COLO829 (cell line): ENCODE data around the gene WDR93.
A peak's percentile ranks its signal among the peaks of the same experiment; 100 is the strongest.
"Not testable (repeated sequence)": the region's sequence is repeated elsewhere in the genome, so short reads cannot be mapped to it uniquely, and the experiment has no call there.

ENCODE experiments used
- DNase-seq: peaks from one replicate; pipeline ENCODE4 v3.0.0; 2012; ENCODE audit warnings: low spot score

WDR93 gene

DNA sequence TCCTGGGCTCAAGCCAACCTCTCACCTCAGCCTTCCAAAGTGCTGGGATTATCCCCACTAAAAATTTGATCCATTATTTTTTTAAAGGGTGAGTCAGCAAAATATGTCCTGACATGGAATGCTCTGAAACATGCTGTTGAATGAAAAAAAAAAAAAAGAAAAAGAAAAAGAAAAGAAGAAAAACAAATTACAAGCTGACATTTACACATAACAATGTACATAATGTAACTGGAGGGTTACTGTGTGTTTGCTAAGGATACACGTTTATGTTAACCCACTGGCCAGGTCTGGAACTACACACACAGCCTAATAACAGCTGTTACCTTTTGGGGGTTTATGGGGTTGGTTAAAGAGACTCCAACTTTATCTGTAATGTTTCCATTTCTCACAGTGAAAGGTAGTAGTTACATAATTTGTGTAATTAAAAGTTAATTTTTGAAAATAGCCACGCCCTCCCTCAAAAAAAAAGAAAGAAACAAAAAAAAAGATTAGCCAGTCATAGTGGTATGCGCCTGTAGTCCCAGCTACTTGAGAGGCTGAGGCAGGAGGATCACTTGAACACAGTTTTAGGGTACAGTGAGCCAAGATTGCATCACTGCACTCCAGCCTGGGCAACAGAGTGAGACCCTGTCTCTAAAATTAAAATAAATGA, 82.4 kb downstream of the WDR93 start:
- no peak for DNase-seq

DNA sequence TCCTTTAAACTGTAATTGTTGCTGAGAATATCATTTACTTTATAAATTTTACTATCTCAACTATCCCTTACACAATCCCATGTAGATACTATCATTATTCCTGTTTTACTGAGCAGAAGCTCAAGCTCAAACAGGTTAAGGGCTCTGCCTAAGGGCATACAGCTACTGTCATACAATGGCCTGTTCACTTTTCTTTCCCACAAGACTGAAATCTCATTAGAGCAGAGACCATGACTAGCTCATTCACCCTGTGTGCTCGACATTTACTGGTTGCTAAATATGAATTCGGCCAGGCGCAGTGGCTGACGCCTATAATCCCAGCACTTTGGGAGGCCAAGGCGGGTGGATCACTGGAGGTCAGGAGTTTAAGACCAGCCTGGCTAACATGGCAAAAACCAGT, 83.9 kb downstream of the WDR93 start:
- peak; percentile 68 for DNase-seq

- no peak for DNase-seq
Measured at GRCh38 chr15:89775815-89776214, 85.2 kb downstream of the WDR93 start.

GRCh38 chr15:89776274-89777072, 85.9 kb downstream of the WDR93 start, which contains the start of gene MESP2:
MESP2 (plus strand) TSS chr15:89776332; CDS start chr15:89776358, 26 bp downstream.
- DNase-seq: peak; percentile 40

DNA sequence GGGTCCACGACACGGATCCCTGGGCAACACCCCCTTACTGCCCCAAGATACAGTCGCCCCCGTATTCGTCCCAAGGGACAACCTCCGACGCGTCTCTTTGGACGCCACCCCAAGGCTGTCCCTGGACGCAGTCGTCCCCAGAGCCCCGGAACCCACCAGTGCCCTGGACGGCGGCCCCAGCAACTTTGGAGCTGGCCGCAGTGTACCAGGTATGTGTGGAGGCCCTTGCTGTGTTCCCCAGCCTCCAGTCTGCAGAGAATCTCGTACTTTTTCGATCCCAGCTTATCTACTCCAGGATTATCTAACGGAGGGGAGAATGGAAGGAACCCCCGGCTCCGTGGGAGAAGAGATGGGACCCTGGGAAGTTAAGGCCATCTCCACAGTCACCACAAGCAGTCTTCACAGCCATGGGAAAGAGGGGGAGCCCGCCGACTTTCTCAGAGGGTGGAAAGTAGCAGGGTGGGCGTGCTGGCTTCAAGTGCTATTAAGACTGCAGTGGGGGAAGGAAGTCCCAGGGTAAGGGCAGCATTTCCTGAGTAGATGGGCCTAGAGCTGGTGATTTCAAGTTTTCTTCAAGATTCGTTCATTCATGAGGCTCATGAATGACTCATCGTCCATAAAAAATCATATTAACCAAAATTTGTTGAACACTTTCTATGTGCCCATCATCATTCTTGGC, 86.6 kb downstream of the WDR93 start:
- no peak for DNase-seq

DNA sequence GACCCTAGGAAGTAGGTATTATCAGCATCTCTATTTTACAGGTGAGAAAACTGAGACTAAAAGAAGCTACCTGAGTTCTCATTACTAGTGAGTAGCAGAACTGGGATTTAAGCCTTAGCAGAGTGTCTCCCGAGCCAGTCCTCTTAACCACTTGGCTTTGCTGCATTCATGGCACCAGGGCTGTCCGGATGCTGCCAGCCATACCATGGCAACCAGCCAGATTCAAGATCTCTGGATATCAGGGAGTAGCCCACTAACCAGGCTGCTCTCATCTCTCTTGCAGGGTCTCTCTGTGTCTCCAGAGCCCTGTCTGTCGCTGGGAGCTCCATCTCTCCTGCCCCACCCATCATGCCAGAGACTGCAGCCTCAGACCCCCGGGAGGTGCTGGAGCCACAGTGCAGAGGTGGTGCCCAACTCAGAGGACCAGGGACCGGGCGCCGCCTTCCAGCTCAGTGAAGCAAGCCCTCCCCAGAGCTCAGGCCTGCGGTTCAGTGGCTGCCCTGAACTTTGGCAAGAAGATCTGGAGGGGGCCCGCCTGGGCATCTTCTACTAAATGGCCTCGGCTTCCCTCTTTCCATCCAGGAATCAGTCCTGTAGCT, 87.3 kb downstream of the WDR93 start:
- no peak for DNase-seq

DNA sequence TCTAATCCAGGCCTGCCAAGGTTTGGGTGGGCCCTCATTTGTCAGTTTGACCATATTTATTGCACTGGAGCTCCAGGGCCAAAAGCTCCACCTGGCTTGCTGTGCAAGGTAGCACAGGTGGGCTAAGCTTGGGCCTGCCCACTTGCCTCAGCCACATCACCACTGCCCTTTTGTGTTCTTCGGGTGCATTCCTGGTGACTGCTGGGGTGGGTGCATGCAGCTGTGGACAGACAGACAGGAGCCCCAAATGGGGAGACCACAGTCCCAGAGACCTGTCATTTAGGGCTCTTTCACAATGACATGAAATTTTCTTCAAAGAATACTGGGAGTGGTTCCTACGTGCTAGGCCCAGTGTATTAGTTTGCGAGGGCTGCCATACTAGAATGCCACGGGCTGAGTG, 88.2 kb downstream of the WDR93 start:
- no peak for DNase-seq

DNA sequence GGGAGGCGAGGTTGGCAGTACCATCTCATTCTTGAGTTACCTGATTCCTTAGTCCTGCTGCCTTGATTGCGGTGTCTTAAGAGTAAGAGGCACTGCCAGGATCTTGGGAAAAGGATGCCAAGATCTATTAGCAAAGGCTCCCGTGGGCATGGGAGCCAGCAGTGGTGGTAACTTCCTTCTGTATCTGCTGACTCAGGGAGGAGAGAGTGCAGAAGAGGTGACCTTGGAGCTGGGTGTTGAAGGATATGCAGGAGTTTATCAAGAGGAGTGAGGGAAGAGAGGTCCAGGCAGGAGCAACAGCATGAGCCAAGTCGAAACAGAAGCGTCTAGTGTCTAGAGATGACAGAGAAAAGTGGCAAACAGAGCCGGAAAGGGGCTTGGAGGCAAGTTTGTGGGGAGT, 90.0 kb downstream of the WDR93 start:
- DNase-seq: no peak

- no peak for DNase-seq
Measured at GRCh38 chr15:89781055-89781454, 90.4 kb downstream of the WDR93 start.

DNA sequence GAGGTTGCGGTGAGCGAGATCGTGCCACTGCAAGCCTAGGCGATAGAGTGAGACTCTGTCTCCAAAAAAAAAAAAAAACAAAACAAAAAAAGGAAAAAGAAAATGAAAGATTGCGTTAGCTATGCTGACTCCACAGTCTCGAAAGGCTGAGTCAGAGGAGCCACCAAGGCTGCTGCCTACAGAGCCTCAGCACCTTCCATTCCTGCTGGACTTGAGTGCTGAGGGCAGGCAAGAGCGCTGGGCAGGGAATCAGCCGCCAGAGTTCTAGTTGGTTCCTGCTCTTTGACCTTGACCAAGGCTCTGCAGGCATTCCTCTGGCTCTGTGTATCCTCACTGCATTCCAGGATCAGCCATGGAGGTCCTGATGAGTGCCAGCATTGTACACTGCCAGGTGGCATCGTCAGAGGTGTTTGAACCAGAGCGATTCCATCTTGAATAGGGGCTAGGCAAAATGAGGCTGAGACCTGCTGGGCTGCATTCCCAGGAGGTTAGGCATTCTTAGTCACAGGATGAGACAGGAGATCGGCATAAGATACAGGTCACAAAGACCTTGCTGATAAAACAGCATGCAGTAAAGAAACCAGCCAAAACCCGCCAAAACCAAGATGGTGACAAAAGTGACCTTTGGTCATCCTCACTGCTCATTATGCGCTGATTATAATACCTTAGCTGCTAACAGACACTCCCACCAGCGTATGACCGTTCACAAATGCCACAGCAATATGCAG, 91.4 kb downstream of the WDR93 start:
- no peak for DNase-seq

DNA sequence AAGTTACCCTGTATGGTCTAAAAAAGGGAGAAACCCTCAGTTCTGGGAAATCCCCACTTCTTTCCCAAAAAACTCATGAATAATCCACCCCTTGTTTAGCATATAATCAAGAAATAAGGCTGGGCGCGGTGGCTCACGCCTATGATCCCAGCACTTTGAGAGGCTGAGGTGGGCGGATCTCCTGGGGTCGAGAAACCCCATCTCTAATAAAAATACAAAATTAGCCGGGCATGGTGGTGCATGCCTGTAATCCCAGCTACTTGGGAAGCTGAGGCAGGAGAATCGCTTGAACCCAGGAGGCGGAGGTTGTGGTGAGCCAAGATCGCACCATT, 92.0 kb downstream of the WDR93 start:
- not testable (repeated sequence) for DNase-seq

DNA sequence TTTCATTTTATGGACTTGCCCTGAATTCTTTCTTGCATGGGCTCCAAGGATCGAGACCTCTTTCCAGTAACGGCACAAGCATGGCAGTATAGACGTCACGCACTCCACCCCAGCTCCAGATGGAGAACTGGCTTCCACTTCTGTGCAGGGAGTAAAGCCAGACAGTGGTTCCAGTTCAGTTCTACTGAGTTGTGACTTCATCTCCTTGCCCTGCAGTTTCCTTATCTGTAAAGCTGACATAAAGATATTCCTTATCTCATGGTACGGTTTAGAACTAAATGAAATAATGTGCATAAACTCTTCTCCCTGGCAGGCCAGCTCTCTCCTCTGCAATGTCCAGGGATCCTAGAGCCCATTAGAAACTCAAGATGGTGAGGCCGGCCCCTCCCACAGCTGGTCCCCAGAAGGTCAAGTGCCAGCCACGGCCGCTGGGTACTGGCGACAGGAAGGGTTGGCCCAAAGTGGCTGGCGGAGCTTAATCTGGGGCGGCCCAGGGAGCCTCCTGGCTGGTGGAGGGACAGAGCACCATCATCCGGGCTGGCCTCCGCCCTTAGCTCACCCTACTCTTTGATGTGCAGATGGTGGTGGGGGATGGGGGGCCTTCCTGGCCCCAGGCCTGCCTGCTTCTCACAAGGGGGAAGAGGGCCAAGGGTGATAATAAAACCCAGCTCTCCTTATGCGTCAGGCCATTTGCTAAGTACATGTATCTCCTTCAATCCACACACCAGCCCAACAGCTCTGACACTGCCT, 92.7 kb downstream of the WDR93 start:
- DNase-seq: no peak

GRCh38 chr15:89783861-89784685, 93.5 kb downstream of the WDR93 start:
- DNase-seq: no peak

DNA sequence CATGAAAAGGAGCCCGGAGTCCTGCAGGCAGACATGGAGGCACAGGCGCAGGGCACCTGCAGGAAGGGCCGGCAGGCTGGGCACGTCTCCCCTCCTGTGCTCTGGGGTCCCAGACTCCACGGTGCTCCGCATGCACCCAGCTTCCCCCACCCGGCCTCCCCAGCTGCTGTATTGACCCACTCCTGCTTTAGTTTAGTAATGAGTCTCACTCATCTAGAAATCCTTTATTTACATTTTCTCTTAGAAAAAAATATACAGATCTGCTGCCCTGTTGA, 94.0 kb downstream of the WDR93 start:
- no peak for DNase-seq

DNA sequence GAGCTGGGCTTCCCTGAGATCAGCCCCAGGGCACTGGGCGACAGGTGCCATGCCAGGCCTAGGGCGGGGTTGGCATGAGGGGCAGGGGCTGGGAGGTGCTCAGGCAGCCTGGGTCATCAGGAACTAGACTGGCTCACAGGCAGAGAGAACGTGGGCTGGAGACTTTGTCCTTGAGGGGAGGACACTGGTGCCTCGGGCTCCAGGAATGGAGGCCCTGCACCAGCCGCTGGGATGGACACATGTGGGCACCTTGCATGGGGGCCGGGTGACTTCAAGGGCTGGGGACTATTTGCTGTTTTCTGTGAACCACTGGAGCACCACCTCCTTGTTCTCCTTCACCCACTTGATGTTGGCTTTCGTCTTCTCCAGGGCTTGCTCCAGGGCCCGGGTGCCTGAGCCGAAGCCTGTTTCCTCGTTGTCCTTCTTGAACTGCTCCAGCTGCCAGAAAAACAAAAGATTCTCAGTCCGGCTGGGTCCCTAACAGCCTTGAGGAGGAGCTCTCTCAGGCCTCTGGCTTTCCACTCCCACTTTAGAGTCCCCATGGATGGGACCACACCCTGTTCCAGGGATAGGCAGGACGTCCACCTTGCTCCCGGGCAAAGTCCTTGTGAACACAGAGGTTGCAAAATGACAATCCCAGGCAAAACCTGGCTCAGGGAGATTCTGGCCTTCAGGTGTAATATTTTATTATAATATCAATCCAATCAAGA, 94.6 kb downstream of the WDR93 start:
- no peak for DNase-seq

- DNase-seq: no peak
Measured at GRCh38 chr15:89785774-89786140, 95.1 kb downstream of the WDR93 start.

- DNase-seq: no peak
Measured at GRCh38 chr15:89787944-89788343, 97.3 kb downstream of the WDR93 start.

- not testable (repeated sequence) for DNase-seq
Measured at GRCh38 chr15:89788585-89788984, 98.0 kb downstream of the WDR93 start.

- no peak for DNase-seq
Measured at GRCh38 chr15:89790206-89790605, 99.6 kb downstream of the WDR93 start.

DNA sequence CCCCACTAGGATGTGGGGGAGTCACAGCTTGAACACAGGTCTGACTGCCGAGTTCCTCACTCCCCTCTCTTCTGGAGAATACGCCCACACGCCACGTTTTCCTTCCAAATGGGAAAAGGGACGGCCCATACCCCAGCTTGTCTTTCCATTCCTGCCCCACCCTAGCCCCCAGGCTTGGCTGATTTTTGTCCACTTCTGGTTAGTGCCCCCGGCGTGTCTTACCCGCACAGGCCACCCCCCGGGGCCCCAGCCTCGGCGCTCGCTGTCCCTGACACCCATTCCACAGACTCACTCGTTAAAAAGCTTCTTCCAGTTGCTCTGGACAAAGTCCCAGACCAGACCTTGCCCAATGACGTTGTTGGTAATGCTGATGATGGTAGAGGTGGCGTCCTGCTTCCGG, 100.0 kb downstream of the WDR93 start:
- no peak for DNase-seq
